Limb (tissue), 2 donors: ENCODE results near the gene GUCY2C.

ENCODE experiments used
- DNase-seq, 2 donors: peaks; one replicate each; pipeline ENCODE4 v3.0.0-alpha.2; 2016; ENCODE audit errors: extremely low spot score in 2 of 2

Gene GUCY2C

GRCh38 chr12:14628771-14629170 lies 67.6 kb downstream of the GUCY2C start:
- no peak for DNase-seq

DNA sequence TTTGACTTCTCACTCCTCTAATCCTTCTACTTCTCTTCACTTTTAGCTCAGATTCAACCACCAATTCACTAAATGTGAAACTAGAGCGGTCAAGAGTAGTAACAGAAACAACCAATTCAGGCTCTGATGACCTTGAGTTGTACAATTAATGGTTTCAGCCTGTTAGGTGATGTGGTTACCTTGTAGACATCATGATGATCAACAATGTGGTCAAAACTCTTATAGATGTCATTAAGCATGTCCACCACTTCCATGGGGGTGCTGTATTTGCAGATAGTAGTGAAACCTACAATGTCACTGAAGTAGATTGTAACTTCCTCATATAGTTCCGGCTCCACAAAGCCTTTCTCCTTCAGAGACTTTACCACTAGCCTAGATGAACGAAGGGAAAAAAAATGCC lies 74.6 kb downstream of the GUCY2C start:
- DNase-seq = no peak

- no peak for DNase-seq
Observed at GRCh38 chr12:14619741-14620501, 76.5 kb downstream of the GUCY2C start.

DNA sequence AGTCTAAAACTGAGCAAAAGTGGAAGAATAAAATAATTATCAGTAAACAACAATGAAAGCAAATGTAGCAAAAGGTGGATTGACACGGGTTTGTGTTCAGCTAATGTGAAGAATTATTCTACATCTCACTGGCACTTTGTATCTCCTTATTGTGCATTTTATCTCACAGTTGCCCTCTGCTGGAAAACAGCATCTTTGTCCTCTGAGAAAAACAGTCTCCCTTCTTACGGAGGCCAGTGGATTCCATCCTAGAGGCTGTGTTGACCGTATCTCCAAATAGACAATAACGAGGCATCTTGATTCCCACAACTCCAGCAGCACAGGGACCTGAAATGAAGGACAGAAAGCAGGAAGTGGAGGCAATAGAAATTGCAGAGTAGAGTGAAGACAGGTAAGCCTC lies 77.4 kb downstream of the GUCY2C start:
- no peak for DNase-seq

DNA sequence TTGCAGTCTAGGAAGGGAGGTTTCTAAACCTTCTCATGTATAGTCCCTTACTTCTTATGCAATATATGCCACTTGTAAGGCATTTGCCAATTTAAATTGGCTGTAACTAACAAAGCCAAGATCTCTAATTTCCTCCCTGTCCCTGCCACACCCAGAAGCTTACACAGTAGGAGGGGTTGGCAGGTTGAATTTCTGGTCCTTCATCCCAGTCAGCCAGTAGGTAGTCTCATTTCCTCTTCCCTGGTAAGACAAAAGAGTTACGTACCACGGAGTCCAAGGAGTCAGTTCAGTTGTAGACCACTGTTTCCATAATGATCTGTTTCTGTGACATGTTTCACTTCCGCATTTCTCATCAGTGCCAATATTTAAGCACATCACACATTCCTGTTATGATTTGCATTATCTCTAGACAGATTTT lies 81.7 kb downstream of the GUCY2C start:
- DNase-seq = no peak

DNA sequence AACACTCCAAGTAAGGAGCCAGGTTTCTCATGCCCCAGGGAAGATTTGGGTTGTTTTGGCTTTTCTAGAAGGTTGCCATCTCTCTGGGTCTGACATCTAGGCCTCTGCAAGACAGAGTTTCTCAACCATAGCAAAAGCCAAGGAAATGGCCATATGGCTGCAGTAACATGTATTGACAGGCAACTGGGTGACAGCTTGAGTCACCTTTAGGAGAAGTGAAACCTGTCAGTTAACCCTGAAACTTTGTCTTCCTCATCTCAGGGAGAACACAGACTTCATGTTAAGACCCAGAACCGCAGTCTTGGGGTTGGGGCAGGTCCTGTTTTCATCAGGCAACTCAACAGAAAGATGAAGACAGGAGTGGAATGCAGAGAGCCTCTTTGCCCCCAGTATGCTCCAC lies 82.7 kb downstream of the GUCY2C start:
- DNase-seq = no peak

GRCh38 chr12:14612898-14613445 lies 83.4 kb downstream of the GUCY2C start:
- no peak for DNase-seq

- DNase-seq = no peak
Observed at GRCh38 chr12:14612250-14612649, 84.1 kb downstream of the GUCY2C start.

DNA sequence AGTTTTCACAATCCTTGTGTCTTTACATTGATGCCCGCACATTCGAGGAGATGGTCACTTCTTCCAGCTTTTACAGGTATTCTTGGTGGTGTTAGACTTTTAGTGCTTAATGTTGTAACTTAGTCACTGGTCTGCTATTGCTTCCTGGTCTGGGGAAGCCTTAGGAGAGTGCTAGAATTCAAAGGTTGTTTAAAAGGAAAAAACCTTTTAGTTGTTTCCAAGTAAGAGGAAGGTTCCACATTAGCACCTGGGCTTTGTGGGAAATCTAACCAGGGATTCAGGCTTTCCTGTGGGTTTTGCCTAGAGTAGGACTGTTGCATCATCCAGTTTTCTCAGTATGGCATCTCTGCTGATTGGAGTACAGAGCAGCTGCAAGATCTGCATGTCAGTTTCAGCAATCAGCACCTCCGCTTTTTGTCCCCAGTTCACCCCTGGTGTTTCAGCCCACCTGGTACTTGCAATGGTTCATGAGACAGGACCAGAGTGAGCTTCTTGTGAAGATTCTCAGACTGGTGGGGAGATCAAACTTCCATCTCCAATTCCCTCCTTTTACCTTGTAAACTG lies 84.7 kb downstream of the GUCY2C start:
- no peak for DNase-seq

DNA sequence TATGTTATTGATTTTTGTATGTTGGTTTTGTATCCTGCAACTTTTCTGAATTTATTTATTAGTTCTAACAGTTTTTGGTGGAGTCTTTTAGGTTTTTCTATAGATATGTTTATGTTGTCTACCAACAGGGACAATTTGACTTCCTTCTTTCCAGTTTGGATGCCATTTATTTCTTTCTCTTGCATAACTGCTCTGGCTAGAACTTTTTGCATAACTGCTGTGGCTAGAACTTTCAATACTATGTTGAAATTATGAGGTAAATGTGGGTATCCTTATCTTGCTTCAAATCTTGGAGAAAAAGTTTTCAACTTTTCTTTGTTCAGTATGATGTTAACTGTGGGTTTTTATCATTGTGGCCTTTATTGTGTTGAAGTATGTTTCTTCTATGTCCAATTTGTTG lies 88.8 kb downstream of the GUCY2C start:
- no peak for DNase-seq

GRCh38 chr12:14605401-14605989 lies 90.9 kb downstream of the GUCY2C start:
- DNase-seq = no peak

DNA sequence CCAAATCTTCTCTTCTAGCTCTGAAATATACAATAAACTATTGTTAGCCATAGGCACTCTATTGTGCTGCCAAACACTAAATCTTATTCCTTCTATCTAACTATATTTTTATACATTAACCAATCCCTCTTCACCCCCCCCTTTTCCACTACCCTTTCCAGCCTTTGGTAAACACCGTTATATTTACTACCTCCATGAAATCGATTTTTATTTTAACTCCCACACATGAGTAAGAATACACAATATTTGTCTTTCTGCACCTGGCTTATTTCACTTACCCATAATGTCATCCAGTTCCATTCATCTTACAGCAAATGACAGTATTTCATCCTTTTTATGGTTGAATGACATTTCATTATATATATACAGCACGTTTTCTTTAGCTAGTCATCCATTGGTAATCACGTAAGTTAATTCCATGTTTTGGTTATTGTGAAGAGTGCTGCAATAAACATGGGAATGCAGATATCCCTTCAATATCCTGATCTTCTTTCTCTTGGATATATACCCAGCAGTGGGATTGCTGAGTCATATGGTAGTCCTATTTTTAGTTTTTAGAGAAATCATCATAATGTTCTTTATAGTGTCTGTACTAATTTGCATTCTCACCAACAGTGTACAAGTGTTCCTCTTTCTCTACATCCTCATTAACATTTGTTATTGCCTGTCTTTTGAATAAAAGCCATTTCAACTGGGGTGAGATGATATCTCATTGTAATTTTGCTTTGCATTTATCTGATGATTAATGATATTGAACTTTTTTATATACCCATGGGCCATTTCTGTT lies 94.5 kb downstream of the GUCY2C start:
- DNase-seq = no peak

GRCh38 chr12:14597480-14597879 lies 98.9 kb downstream of the GUCY2C start:
- DNase-seq = no peak

GRCh38 chr12:14591719-14592118 lies 104.7 kb downstream of the GUCY2C start:
- DNase-seq = no peak

GRCh38 chr12:14589169-14590004 lies 107.0 kb downstream of the GUCY2C start:
- no peak for DNase-seq

DNA sequence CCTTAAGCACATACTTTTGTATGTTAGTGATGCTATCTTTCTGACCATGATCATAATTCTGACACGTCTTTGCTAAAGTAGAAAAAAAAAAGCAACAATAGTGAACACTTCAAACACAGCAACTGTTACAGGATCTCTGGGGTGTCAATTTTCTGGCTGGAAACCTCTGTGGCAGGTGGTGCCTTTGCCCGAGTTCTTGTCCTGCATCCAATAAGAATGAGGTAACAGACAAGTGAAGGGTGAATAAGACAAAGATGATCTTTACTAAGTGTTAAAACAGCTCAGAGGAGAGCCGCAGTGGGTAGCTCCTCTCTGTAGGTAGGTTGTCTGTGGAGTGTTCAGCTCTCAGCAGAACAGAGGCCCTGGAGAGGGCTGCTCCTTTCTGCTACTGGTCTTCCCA lies 107.8 kb downstream of the GUCY2C start:
- no peak for DNase-seq

DNA sequence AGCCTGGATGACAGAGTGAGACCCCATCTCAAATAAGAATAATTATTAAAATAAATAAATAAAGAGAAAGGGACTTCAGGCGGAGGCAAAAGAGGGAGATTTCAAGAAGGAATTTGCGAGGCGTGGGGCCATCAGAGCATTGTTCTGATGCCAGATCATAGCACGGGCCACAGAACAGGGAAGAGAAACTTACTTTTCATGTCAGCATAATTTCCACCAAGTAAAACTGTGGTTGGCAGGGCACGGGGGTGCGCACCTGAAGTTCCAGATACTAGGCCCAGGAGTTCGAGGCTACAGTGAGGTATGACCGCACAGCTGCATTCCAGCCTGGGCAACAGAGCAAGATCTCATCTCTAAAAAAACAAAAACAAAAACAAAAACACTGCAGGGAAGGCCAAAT lies 117.8 kb downstream of the GUCY2C start:
- DNase-seq = no peak

GRCh38 chr12:14577344-14577743 lies 119.1 kb downstream of the GUCY2C start:
- DNase-seq = no peak

DNA sequence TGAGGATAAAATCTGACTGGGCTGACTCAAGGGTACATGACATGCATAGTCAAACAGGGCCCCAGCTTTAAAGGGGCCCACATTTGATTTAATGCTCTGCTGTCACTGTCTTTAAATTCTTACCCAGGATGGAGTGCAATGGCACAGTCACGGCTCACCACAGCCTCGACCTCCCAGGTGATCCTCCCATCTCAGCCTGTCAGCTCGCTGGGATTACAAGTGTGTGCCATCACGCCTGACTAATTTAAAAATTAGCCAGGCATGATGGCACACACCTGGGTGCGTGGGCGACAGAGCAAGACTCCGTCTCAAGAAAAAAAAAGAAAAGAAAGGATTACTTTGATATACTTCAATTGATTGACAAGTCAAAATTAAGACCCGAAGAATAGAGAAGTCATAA lies 119.5 kb downstream of the GUCY2C start:
- no peak for DNase-seq

GRCh38 chr12:14575585-14575984 lies 120.8 kb downstream of the GUCY2C start:
- no peak for DNase-seq

- no peak for DNase-seq
Observed at GRCh38 chr12:14573118-14573517, 123.3 kb downstream of the GUCY2C start.
